NCI-H1694 (cell line): ENCODE data around the gene TMEM182.

Experiments used
- DNase-seq: peaks from one replicate; lab custom pipeline; 2025; lab: John Stamatoyannopoulos, UW

Gene TMEM182

GRCh38 chr2:102801858-102802699, 40.2 kb downstream of the TMEM182 start:
- DNase-seq: no peak

DNA sequence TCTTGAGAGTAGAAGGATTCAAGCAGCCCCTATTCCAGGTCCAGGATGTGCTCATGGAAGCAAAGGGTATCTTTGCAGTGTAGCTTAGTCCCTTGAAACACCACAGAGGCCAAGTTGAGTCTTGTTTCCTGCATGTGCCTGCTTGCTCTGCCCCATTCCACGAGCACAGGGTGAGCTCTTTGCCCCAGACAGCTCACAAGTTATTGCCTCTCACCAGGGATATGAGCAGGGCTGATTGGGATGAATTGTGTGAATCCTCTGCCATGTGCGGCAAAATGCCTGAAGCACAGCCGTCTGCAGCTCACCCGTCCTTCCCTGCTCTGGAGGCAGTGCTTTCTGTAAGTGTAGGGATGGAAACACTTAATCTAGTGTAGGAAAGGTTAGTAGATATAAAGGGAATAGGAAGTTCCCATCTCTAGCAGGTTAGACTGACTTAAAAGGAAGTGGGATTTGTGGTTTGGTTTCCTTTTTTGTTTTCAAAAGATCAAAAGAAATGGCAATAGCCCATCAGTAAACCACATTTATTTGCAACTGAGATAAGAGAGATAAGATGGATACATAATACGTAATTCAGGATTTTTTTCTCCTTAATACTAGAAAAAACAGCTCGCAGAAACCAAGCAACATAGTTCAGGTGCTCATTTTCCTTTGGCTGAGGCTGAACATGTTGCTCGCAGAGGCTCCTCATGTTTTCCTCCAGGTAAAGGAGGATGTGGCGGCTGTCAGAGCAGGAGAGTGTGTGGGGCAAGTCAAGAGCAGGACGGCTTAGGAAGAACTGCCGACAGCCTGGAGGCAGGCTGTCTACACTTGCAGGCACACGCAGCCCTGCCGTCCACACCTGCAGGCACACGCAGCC, 41.4 kb downstream of the TMEM182 start:
- no peak for DNase-seq

DNA sequence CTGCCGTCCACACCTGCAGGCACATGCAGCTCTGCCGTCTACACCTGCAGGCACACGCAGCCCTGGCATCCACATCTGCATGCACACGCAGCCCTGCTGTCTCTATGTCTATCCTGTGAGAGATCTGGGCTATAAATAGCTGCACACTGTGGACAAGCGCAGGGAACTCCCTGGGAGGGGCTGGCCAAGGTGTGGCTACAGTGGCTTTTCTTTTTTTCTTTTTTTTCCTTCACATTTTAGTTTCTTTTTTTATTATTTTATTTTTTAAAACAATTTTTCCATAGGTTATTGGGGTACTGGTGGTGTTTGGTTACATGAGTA, 42.0 kb downstream of the TMEM182 start:
- no peak for DNase-seq

- peak; percentile 74 for DNase-seq
These were observed 44.5 kb downstream of the TMEM182 start for GRCh38 chr2:102806250-102806837.

DNA sequence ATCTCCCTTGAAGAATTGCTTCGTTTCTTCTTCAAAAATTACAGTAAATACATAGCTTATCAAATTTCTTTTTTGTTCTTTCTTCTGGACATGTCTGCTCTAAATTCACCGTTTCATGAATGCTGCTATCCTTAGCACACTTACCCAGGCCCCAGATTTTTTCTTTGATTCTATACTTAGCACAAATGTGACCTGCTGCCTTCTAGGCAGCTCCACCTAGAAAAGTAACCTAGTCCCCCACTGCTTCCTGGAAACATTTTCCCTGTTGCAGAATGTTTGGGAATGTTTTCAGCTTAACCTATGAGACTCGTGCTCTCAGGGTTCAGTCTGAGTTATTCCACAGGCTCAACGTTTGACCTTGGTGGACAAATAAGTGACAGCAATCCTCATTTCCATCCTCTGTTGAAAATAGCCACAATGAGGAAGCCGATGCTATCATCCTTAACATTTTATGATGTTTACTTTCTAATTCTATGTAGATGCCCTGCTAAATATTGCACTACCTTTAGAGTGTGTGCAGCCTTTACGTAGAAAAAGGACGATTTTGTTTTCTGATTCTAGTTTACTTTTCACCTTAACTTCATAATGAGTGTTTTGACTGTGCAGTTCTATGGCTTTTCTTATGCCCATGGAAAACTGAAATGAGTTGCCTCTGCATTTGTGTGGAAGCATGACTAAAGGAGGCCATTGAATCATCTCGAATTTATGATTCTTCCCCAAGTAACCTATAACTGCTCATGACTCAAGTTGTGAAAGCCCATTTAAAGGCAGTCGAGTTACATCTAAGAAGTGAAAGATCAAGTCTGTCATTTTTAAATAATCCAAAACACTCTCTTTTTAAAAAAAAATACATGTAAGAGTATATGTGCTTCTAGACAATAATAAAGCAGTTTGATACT, 47.7 kb downstream of the TMEM182 start:
- no peak for DNase-seq

- DNase-seq: no peak
These were observed 53.5 kb downstream of the TMEM182 start for GRCh38 chr2:102815285-102815684.

GRCh38 chr2:102826904-102827303, 65.1 kb downstream of the TMEM182 start:
- DNase-seq: peak; percentile 89

- no peak for DNase-seq
These were observed 71.0 kb downstream of the TMEM182 start for GRCh38 chr2:102832789-102833188.

GRCh38 chr2:102834523-102835273, 72.9 kb downstream of the TMEM182 start:
- no peak for DNase-seq

DNA sequence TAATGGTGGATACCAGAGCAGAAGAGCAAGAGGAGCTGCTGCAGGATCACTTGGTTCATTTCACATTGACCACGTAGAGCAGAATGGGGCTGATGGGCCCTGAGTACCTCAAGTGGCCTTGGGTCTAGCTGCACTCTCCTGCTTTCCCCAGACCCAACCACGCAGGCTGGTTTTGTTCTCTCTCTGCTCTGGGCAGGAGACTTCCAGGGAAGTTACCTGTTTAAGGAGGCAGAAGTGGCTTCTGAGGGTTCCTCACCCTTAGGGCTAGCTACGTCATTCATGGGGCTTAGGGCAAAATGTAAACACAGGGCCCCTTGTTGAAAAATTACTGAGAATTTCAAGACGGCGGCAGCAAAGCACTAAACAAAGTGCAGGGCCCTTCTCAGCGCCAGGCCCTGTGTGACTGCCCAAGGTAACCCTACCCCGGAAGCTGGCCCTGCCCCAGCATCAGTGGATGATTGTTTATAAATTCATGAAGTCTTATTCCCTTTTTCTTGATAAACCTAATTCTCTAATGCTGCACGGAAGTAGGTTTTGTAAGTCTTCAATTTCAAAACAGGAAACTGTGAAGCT, 75.9 kb downstream of the TMEM182 start:
- no peak for DNase-seq

DNA sequence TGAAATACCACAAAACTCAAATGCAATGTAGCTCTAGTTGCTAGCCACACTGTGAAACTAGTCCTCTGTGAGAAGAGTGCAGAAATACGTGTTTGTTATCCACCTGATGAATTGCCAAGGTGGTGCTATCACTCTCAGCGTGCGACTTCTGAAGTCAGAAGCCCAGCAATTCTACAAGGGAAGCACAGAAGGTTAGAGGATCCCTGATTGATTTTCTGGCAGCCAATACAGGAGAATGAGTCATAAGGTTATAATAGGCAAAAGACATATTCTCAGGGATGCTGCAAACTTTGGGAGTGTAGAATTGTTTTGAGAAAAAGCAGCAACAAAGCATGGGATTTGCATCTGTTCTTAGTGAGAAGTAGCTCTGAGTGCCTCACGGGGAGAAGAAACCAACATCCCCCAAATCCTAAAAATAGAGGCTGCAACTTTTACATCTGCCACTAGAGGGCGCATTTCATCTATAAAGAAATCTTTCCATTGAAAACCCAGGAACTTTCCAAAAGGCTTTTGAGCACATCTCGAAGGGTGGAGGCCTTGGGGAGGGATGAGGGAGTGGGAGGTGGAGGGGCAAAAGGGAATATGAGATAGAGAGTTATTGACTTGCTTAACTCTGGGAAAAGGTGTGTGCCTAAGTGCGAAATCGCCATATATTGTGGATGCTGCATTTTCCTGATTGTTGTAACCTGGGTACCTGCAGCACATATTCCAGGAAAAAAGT, 78.0 kb downstream of the TMEM182 start:
- peak; percentile 80 for DNase-seq

DNA sequence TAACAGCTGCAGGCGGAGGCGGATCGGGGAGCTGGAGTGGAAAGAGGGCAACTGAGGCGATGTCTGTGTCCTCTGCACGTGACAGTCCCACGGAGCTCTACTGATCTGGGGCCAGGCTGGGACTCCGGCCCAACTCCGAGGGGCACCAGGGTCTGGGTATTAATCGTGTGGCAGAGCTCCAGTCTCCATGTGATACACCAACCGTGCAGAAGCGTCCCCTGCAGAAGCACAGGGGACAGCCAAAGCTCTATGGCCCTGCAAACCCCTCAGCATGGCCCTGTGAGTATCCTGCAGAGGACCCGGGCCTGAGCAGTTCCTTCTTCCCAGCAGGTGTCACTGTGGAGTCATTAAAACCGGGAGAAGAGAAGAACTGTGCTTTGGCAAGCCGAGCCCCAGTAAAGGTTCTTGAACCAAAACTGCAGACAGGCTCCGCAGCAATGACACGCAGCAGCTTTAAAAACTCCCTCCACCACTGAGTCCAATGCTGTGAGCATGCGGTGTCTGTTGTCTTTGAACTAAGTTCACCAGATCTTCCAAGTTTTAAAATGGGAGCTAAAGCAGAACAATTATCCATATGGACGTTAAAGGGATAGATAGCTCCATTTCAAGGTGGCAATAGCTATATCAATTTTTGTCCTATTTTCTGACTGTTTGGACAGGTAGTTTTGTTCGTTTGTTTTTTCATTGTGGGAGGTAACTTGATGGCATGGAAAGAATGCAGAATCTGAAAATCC, 79.4 kb downstream of the TMEM182 start:
- DNase-seq: peak; percentile 38

- no peak for DNase-seq
These were observed 82.1 kb downstream of the TMEM182 start for GRCh38 chr2:102843764-102844443.

DNA sequence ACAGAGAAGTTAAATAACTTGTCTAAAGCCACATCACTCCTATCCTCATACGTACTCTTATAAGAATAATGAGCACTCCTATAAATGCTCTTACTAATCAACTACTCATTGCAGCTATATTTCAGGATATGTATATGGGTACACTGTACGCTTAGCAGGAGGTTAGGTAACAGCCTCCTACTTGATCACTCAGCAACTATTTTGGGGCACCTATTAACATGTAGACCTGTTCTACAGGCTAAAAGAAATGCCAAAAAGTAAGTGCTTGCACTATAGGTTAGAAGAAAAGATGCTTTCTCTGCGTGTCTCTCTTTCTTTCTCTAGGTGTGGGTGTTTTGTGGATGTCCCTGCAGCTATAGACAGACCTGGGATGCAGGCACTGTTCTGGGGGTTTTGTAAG, 83.1 kb downstream of the TMEM182 start:
- no peak for DNase-seq

- peak; percentile 50 for DNase-seq
These were observed 86.6 kb downstream of the TMEM182 start for GRCh38 chr2:102848366-102848839.

DNA sequence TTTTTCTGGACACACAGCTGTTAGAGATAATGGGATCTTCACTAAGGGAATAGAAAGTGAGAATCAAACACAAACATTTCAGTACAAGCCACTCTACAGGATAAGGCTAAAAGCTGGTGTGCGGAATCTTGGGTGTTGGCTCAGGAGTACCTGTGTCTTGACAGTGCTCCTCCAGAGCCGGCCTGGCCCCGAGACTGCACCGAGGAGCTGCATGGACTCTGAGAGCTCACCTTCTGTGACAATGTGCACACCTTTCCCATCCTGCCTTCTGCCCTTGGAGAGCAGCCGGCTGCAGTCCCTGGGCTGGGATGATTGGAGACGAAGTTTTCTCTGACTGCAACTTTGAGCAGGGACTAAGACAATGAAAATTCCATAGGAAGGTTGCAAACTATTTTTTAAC, 89.1 kb downstream of the TMEM182 start:
- no peak for DNase-seq

DNA sequence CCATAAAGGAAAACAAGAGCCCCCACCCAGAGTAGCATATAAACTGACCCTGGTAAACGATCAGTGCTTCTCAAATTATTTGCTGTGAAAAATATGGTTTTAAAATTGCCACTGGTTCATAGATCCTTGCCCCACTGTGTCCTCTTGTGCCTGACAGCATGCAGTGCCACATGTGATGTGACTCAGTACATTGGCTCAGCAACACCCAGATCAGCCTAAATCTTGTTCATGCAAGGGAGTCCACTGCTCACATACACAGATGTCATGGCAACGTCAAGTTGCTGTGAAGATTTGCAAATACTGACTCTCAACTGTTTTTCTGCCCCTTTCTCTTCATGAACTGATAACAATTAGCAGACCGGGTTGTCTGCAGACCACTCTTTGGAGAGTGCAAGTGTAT, 91.0 kb downstream of the TMEM182 start:
- DNase-seq: no peak
